Stimulated activated CD8-positive, alpha-beta memory T cell treated with anti-CD3 and anti-CD28 coated beads, Interleukin-12 subunit alpha, Interleukin-12 subunit beta, amount 100 ng/mL, for 4 hours (primary cell): ENCODE measurements around the gene HS6ST3.
"Not testable (repeated sequence)": the region's sequence is repeated elsewhere in the genome, so short reads cannot be mapped to it uniquely, and the experiment has no call there.

Source experiments
- DNase-seq: peaks from one replicate; pipeline ENCODE4 v3.0.0-alpha.2; 2020; ENCODE audit warnings: low read depth

The HS6ST3 gene

DNA sequence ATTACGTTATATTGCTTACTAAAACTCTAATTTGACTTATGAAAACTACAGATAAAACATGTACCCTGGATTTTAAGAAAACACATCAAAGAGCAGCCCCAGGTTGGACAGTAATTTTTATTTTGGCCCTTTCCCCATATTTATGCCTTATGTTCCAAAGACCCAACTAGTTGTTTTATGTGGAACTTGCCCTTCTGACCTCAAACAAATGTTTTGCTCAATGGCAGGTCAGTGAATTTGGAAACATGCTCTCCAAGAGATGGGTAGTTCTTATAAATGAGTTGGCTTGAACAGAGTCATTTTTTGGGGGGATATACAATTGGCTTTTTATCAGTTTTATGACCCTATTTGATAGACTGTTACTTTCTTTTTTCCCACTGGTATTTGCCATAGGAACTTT is 360.0 kb downstream of the HS6ST3 start:
- no peak for DNase-seq

DNA sequence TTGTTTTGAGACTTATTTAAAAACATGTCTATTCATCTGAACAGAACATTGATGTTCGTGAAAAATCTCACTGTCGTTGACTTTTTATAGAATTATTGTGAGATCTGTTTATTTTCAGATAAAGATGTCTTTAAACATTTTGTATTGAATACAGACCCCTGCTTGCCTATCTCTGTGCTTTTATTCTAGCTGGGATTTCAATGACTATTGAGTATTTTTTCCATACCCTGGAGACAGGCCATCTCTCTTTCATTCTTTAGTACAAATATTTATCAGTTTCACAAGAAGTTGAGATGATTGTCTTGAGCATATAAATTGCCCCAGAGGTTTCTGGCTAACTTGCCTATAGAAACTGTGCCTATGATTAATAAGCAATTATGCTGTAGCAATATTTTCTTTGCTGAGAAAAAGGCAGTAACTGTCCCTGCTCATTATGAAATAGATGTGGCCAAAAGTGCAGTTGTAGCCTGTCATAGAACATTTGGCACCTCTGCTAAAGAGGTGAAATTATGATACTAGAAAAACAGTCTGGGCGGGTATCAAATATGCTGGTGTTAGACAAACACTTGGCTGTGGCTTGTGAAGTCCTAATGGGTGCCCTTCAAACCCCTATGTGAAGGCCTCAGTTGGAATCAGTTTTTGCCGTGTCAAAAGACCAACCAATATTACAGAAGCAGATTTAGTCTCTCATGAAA is 360.6 kb downstream of the HS6ST3 start:
- DNase-seq: no peak

GRCh38 chr13:96454466-96454865 is 364.6 kb downstream of the HS6ST3 start:
- DNase-seq: no peak

DNA sequence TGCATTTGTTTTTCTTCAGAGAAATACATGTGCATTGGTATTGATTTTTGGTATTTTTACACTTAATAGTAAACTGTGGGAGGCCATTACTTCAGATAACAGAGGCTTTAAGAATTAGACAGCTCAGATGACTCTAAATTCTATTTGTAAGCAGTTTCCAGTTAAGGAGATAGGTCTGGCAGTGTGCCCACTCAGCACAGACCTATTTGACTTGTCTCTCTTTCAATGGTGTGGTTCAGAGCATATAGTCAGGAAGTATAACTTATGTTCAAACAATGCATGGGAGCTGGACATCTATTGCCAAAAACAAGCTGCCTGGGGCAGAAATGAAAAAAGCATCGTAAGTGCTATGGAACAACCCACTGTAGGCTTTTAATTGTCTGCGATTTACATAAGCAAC is 370.7 kb downstream of the HS6ST3 start:
- DNase-seq: no peak

GRCh38 chr13:96473526-96474180 is 383.7 kb downstream of the HS6ST3 start:
- no peak for DNase-seq

DNA sequence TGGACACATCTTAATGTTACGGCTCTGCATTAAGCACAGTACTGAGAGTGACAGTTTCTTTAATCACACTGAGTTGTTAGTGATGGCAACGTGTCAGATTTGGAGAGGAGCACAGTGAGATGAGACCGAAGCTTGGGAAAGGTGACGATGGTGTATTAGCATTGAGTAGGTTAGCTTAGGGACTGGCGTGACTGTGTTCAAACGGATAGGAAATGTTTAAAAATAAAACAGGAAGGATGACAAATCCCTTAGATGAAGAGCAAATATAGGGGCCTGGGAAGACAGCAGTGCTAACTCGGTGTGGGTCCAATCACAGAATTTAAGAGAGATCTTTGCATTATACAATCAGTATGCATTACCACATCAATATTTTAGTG is 384.3 kb downstream of the HS6ST3 start:
- no peak for DNase-seq

- DNase-seq: no peak
Observed at GRCh38 chr13:96475103-96475502, 385.2 kb downstream of the HS6ST3 start.

DNA sequence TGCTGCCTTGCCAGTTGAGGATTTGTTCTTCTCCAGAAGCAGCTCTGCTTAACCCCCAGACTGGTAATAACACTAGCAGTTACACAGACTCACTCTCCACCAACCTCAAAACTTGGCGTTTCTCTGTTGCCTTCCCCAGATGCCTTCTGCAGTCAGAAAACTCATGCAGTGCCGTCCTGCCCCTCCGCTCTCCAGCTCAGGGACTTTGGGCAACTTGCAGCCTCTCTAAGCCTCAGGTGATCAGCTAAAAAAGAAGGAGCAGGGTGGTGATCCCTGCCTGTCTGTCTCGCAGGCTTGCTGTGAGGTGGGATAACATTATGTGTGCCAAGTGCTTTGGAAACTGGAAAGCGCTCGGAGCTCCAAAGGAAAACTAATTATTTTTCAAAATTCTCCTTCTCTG is 391.6 kb downstream of the HS6ST3 start:
- DNase-seq: no peak

DNA sequence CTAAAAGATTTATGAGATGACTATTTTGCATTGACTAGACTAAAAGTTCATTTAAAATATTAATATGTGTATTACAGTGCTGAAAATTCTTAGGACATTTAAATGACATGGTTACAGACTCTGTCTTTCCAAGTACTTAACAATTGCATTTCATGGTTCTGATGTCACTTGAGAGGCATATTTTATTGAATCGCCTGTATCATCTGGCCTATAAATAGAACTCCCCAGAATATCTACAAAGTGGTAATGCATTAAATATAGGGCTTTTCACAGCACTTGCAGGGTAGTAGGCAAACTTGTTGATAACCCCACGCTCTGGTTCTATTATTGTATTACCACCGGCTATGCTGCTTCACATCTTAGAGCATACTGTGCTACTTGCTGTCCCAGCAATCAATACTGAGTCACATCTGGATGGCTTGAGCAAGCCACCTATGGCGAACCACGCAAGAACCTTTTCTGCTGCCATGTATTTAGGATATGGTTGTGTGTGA is 400.6 kb downstream of the HS6ST3 start:
- DNase-seq: no peak

GRCh38 chr13:96491103-96491502 is 401.2 kb downstream of the HS6ST3 start:
- DNase-seq: no peak

DNA sequence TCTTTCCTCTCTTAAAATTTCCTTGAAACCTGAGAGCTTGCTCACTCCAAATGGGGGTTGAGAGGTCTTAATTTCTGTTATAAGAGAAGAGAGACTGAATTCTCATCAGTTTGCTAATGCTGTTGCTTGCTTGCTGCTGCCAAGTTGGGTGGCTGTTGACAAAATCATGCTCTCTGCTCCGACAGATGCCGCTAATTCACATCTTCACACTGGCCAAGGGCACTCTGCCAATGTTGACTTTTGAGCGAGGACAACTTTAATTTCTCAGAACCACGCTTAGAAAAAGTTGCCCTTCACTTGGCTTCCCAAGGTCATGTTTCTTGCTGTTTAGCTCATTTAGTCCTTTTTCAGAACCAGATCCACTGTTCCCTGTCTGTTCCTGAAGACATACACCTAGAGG is 402.9 kb downstream of the HS6ST3 start:
- DNase-seq: no peak

DNA sequence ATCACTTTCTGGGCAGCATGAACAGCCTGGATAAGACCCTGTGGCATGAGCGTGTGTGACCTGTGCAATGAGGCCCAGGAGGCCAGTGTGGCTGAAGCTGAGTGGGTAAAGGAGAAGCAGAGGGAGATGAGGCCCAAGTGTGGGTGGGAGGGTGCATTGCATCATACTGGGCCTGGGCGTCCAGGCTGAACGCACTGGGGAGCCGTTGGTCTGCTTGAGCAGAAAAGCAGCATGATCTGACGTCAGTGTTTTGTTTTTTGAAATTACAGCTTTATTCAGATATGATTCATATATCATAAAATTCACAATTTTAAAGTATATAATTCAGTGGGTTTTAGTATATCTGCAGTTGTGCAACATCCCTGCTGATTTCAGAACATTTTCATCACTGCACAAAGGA is 409.7 kb downstream of the HS6ST3 start:
- no peak for DNase-seq

GRCh38 chr13:96500953-96501352 is 411.0 kb downstream of the HS6ST3 start:
- no peak for DNase-seq

GRCh38 chr13:96503481-96503880 is 413.6 kb downstream of the HS6ST3 start:
- no peak for DNase-seq

- DNase-seq: no peak
Observed at GRCh38 chr13:96511587-96511986, 421.7 kb downstream of the HS6ST3 start.

DNA sequence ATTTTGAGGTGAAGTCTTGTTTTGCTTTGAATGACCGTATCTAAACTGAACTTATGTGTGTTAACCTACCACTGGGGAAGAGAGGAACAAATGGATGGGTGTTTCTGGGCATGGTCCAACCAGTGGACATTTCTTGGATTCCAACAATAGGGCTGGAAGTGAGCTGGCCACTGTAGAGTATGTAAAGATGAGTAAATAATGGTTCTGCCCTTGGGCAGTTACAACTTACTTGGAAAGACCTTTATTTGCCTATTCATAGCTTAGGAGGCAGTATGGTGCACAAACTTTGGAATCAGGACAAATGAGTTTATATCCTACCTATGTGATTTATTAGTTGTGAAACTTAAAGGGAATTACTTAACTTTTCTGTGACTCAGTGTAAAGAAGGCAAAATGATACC is 429.5 kb downstream of the HS6ST3 start:
- DNase-seq: no peak

DNA sequence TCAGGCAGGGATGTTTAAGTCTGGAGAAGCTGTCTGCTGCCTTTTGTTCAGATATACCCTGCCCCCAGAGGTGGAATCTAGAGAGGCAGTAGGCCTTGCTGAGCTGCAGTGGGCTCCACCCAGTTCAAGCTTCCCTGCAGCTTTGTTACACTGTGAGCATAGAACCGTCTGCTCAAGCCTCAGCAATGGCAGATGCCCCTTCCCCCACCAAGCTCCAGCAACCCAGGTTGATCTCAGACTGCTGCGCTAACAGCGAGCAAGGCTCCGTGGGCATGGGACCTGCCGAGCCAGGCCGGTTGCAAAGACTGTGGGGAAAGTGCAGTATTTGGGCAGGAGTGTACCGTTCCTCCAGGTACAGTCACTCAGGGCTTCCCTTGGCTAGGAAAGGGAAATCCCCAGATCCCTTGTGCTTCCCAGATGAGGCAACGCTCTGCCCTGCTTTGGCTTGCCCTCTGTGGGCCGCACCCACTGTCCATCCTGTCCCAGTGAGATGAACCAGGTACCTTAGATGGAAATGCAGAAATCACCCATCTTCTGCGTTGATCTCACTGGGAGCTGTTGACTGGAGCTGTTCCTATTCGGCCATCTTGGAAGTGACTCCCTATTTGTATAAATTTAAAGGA is 434.6 kb downstream of the HS6ST3 start:
- DNase-seq: not testable (repeated sequence)

DNA sequence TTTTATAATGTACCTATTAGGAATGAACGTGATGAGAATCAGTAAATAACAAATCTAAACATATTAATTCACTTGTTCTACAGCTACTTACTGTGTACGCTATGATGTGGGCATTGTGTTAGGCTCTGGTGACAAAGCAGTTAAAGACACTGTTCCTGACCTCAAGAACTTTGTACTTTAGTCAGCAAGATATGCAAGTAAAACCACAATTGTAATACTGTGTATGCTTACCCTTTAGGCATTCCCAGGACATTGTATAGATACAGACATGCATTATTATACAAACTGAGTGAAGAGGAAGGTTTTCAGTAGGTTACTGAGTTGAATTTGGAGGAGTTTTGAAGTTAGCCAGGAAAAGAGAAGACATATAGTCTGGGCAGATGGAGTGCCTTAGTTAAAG is 435.8 kb downstream of the HS6ST3 start:
- DNase-seq: no peak

GRCh38 chr13:96527497-96527896 is 437.6 kb downstream of the HS6ST3 start:
- DNase-seq: no peak

- DNase-seq: no peak
Observed at GRCh38 chr13:96532804-96533203, 442.9 kb downstream of the HS6ST3 start.

- no peak for DNase-seq
Observed at GRCh38 chr13:96533408-96533807, 443.5 kb downstream of the HS6ST3 start.

DNA sequence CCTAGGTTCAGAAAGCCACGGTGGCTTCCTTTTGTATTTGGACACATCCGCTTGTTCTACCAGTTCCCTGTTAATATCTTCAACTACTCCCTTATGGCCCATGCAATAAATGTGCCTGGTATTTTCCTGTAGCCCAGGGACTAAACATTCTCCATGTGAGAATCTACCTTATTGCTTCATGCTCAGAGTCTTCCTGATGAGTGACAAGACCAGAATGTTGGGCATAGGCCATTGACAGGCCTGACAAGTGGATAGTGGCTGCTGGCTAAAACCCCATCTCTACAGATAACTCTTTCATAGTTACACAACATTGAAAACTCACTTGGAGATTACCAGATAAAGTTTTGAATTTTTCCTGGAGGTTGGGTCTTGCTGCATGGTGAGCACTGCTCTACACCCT is 449.9 kb downstream of the HS6ST3 start:
- DNase-seq: no peak

GRCh38 chr13:96540670-96541069 is 450.8 kb downstream of the HS6ST3 start:
- no peak for DNase-seq
